IMR-90 (cell line): ENCODE data around the gene CD46. TPM values are rescaled to one million over a fixed set of nuclear protein-coding genes. Genes with fewer than 3 reads are reported as not detected.

Experiments
- ATAC-seq: fragments of 200-7000 bp; cut with Tn5 transposase; 2 replicates; pipeline ENCODE4 v1.9.1; 2020; ENCODE audit warnings: low read depth, mild to moderate bottlenecking, moderate library complexity
- BruUV-seq: library from RNA; stranded (reverse); fragments of 400-500 nt; replicated peaks from 2 replicates; lab custom pipeline; 2021; lab: Mats Ljungman, UMichigan
- CTCF ChIA-PET: fragments of 300-600 bp; formaldehyde crosslinking; extraction: SDS; loops from one replicate; lab custom pipeline; 2021; ENCODE audit warnings: antibody characterized with exemption; lab: Yijun Ruan, JAX
- POLR2A ChIA-PET: fragments of 300-600 bp; sonication (Branson Sonifier 250); formaldehyde crosslinking; loops from one replicate; lab custom pipeline; 2022; ENCODE audit warnings: antibody characterized with exemption; ENCODE audit not compliant: unreplicated experiment; lab: Charles Lee
- DNase-seq: peaks from one replicate; pipeline ENCODE4 v3.0.0; 2013
- H2AFZ ChIP-seq: replicated peaks from 2 replicates; pipeline ENCODE3; 2013; ENCODE audit warnings: low read length, mild to moderate bottlenecking; ENCODE audit not compliant: poor library complexity
- H2AK5ac ChIP-seq: 2 replicates; pipeline ENCODE4 v1.6.1; 2013; ENCODE audit warnings: low read depth, low read length, inconsistent platforms
- H2AK9ac ChIP-seq: replicated peaks from 2 replicates; pipeline ENCODE3; 2013; ENCODE audit warnings: mild to moderate bottlenecking, low read depth, low read length, moderate library complexity; ENCODE audit not compliant: poor library complexity
- H2BK120ac ChIP-seq: 2 replicates; pipeline ENCODE4 v1.6.1; 2013; ENCODE audit warnings: low read depth, low read length, inconsistent platforms
- H2BK15ac ChIP-seq: 3 replicates; pipeline ENCODE4 v1.6.1; 2013; ENCODE audit warnings: low read depth, low read length, inconsistent platforms
- H2BK20ac ChIP-seq: 2 replicates; pipeline ENCODE4 v1.6.1; 2013; ENCODE audit warnings: low read depth, mild to moderate bottlenecking, inconsistent platforms, low read length, moderate library complexity
- H2BK5ac ChIP-seq: 2 replicates; pipeline ENCODE4 v1.6.1; 2013; ENCODE audit warnings: mild to moderate bottlenecking, low read depth, low read length, inconsistent platforms; ENCODE audit not compliant: poor library complexity, severe bottlenecking
- H3K14ac ChIP-seq: replicated peaks from 2 replicates; pipeline ENCODE4 v1.6.1; 2013; ENCODE audit warnings: low read depth, low read length, inconsistent platforms
- H3K18ac ChIP-seq: 2 replicates; pipeline ENCODE4 v1.6.1; 2013; ENCODE audit warnings: low read depth, low read length, control low read depth
- H3K23ac ChIP-seq: 2 replicates; pipeline ENCODE4 v1.6.1; 2013; ENCODE audit warnings: low read depth, low read length, inconsistent platforms
- H3K27ac ChIP-seq: 2 replicates; pipeline ENCODE4 v1.5.1; 2013; ENCODE audit warnings: mild to moderate bottlenecking, control low read depth, low read length; ENCODE audit not compliant: insufficient read depth
- H3K27me3 ChIP-seq: 2 replicates; pipeline ENCODE4 v1.6.1; 2013; ENCODE audit warnings: low read length; ENCODE audit not compliant: control insufficient read depth, insufficient read depth
- H3K36me3 ChIP-seq: 2 replicates; pipeline ENCODE4 v1.6.1; 2013; ENCODE audit warnings: low read length, mixed read lengths; ENCODE audit not compliant: control insufficient read depth, insufficient read depth
- H3K4ac ChIP-seq: 2 replicates; pipeline ENCODE4 v1.6.1; 2013; ENCODE audit warnings: low read depth, low read length, inconsistent platforms
- H3K4me1 ChIP-seq: 2 replicates; pipeline ENCODE4 v1.6.1; 2013; ENCODE audit warnings: low read length, mixed read lengths; ENCODE audit not compliant: control insufficient read depth, insufficient read depth
- H3K4me2 ChIP-seq: 2 replicates; pipeline ENCODE4 v1.6.1; 2013; ENCODE audit warnings: low read depth, mild to moderate bottlenecking, control low read depth, low read length, moderate library complexity
- H3K4me3 ChIP-seq: 2 replicates; pipeline ENCODE4 v1.5.1; 2013; ENCODE audit warnings: low read depth, mild to moderate bottlenecking, control low read depth, low read length, moderate library complexity; ENCODE audit not compliant: insufficient read depth
- H3K56ac ChIP-seq: 2 replicates; pipeline ENCODE4 v1.6.1; 2013; ENCODE audit warnings: low read length, inconsistent platforms; ENCODE audit not compliant: insufficient read depth; ENCODE audit errors: extremely low read depth
- H3K79me1 ChIP-seq, 2 experiments: 2 replicates each; pipeline ENCODE4 v1.6.1; 2013; ENCODE audit warnings: low read length in 2 of 2, inconsistent platforms in 1 of 2, low read depth in 1 of 2
- H3K9ac ChIP-seq: 2 replicates; pipeline ENCODE4 v1.6.1; 2013; ENCODE audit warnings: low read depth, low read length, control low read depth
- H3K9me1 ChIP-seq: 2 replicates; pipeline ENCODE4 v1.6.1; 2013; ENCODE audit warnings: low read length, inconsistent platforms; ENCODE audit not compliant: insufficient read depth
- H3K9me3 ChIP-seq: 2 replicates; pipeline ENCODE4 v1.6.1; 2013; ENCODE audit warnings: low read length; ENCODE audit not compliant: control insufficient read depth, insufficient read depth
- H4K20me1 ChIP-seq: 2 replicates; pipeline ENCODE4 v1.6.1; 2013; ENCODE audit warnings: low read length, inconsistent platforms; ENCODE audit not compliant: insufficient read depth
- H4K5ac ChIP-seq: 2 replicates; pipeline ENCODE4 v1.6.1; 2013; ENCODE audit warnings: mild to moderate bottlenecking, low read depth, low read length, control low read depth
- H4K8ac ChIP-seq, 2 experiments: 2 replicates each; pipeline ENCODE4 v1.6.1; 2013; ENCODE audit warnings: low read depth in 2 of 2, low read length in 2 of 2, control low read depth in 1 of 2, inconsistent platforms in 1 of 2
- H4K91ac ChIP-seq: 2 replicates; pipeline ENCODE4 v1.6.1; 2013; ENCODE audit warnings: low read depth, low read length, inconsistent platforms; ENCODE audit not compliant: insufficient read depth
- BHLHE40 ChIP-seq: fragments of 150-350 bp; IDR thresholded peaks from 2 replicates; pipeline ENCODE4 v1.6.1; 2016; ENCODE audit warnings: mild to moderate bottlenecking, low read depth, low read length
- FOS ChIP-seq: fragments of 150-350 bp; IDR thresholded peaks from 2 replicates; pipeline ENCODE4 v1.6.1; 2016; ENCODE audit warnings: low read depth, low read length
- RAD21 ChIP-seq: IDR thresholded peaks from 2 replicates; pipeline ENCODE4 v1.6.1; 2012; ENCODE audit warnings: low read length, improper control_type of control experiment
- SMC3 ChIP-seq: fragments of 150-350 bp; IDR thresholded peaks from 2 replicates; pipeline ENCODE4 v1.6.1; 2016; ENCODE audit warnings: low read depth, mild to moderate bottlenecking, antibody characterized with exemption, low read length, moderate library complexity
- WGBS, 2 experiments: methylation state at CpG; one replicate each; pipeline versions ENCODE4 v1.1.5 to v1.1.7; 2013; ENCODE audit warnings: missing lambda C conversion rate in 2 of 2; ENCODE audit not compliant: insufficient read length in 1 of 2; ENCODE audit errors: extremely low coverage in 2 of 2; 5-methylcytosine and 5-hydroxymethylcytosine counted together
- dilution Hi-C: fragments of 300-500 bp; cut with HindIII; formaldehyde crosslinking; loops from one replicate; pipeline ENCODE4 v1.14.3; 2018; ENCODE audit warnings: low sequenced_read_pairs; ENCODE audit not compliant: unreplicated experiment
- in situ Hi-C: fragments of 300-500 bp; cut with MboI; formaldehyde crosslinking; loops from 3 replicates; pipeline ENCODE4 v1.14.3; 2019; ENCODE audit warnings: low sequenced_read_pairs, inconsistent platforms, mixed read lengths
- intact Hi-C: fragments of 100-400 bp; cut with micrococcal nuclease; formaldehyde crosslinking; loops from 2 replicates; pipeline ENCODE4 v1.10.0; 2022
- polyA plus RNA-seq, 3 experiments: library from polyadenylated mRNA; depleted of rRNA; stranded (reverse); fragments of >200 nt; gene quantifications; 2 replicates each; pipeline ENCODE4 v1.2.3, GENCODE V29; 2012; ENCODE audit warnings: low replicate concordance in 1 of 3
- total RNA-seq: library from RNA; depleted of rRNA; stranded (reverse); fragments of >200 nt; gene quantifications from 2 replicates; pipeline ENCODE4 v1.2.3, GENCODE V29; 2012
- TF ChIP-seq, protein P1 (sequence below): fragments of 150-350 bp; IDR thresholded peaks from 2 replicates; pipeline ENCODE4 v1.6.1; 2017; ENCODE audit warnings: mild to moderate bottlenecking, antibody characterized with exemption, low read length, low read depth

CD46 gene
- total and polyA plus RNA-seq, 2 of the 4 experiments (the other 2 are of a cell fraction), result 37.1 to 82.0 TPM

DNA sequence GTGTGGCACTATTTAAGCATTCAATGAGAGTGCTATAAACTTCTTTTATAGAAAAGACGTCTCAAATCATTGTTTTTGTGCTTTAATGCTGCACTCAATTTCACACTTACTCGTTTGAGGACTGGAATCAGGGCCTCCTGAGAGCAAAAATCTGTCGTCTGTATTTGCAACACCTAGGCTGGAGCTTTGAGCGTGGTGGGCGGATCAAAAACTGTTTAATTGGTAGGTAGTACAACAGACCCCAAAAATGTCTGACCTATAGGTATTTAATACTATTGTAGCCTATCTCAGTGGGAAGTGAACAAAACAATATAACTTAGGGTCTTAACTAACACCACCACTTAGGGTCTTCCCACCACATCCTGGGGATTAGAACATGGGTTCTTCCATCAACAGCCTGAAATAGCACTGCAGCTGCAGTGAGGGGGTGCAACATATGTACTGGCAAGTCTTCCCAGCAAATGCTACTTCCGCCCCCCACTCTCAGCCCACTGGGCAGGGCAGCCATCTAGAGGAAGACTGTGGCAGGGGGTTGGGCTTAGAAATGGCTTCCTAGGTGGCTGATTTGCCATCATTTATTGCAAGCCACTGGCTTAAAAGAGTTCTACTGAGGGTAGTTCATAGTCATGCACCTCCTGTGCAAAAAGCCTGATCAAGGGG is 48.3 kb downstream of the CD46 start:
- WGBS, 2 experiments, result no CpG with 5 or more reads among the region's 6 CpGs
- BruUV-seq, result no TSS peak
- H3K27me3 ChIP-seq, result no peaks in the 10 kb centered on the region
- H2AFZ ChIP-seq, result no peak overlapping the region
- TF ChIP-seq RAD21 (no peak), FOS (no peak), BHLHE40 (no peak), SMC3 (no peak)
- TF ChIP-seq, protein P1, sequence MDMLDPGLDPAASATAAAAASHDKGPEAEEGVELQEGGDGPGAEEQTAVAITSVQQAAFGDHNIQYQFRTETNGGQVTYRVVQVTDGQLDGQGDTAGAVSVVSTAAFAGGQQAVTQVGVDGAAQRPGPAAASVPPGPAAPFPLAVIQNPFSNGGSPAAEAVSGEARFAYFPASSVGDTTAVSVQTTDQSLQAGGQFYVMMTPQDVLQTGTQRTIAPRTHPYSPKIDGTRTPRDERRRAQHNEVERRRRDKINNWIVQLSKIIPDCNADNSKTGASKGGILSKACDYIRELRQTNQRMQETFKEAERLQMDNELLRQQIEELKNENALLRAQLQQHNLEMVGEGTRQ, result no peak
- H2BK15ac ChIP-seq, result no peak overlapping the region
- no peak overlapping the region for H3K4ac ChIP-seq
- H3K18ac ChIP-seq, result no peak overlapping the region
- H4K5ac ChIP-seq, result no peak overlapping the region
- H3K4me3 ChIP-seq, result no peak overlapping the region
- no peaks in the 10 kb centered on the region for H4K20me1 ChIP-seq
- ChIA-PET POLR2A (no interaction called here), CTCF (interaction anchor here (0.5 kb wide), 1 partner anchor 414 kb away, joined by 3 read pairs; no protein-coding TSS in a partner anchor)
- no peak overlapping the region for H2BK120ac ChIP-seq
- H3K9me1 ChIP-seq, result peaks cover 5% of the 10 kb centered on the region; the same call in 1 of the 2 replicates
- no peak overlapping the region for H2AK9ac ChIP-seq
- no peak overlapping the region for H3K23ac ChIP-seq
- no peak overlapping the region for H3K4me2 ChIP-seq
- H3K36me3 ChIP-seq, result peaks cover 13% of the 10 kb centered on the region; the same call in 1 of the 2 replicates
- H3K9me3 ChIP-seq, result no peaks in the 10 kb centered on the region
- no peak overlapping the region for H4K8ac ChIP-seq
- no peak overlapping the region for H3K56ac ChIP-seq
- H3K14ac ChIP-seq, result no peak overlapping the region
- ATAC-seq (no peak), DNase-seq (no peak)
- no peak overlapping the region for H2BK5ac ChIP-seq
- no peak overlapping the region for H2BK20ac ChIP-seq
- H3K4me1 ChIP-seq, result no peaks in the 10 kb centered on the region
- intact Hi-C loops (loop anchor here (5.0 kb wide), 1 partner anchor 88 kb away; no protein-coding TSS in a partner anchor), in situ Hi-C loops (no loop called here), dilution Hi-C loops (no loop called here)
- no peak overlapping the region for H3K27ac ChIP-seq
- H3K79me1 ChIP-seq, result no peaks in the 10 kb centered on the region
- H3K9ac ChIP-seq, result no peak overlapping the region
- no peak overlapping the region for H2AK5ac ChIP-seq
- no peak overlapping the region for H4K91ac ChIP-seq
